Measurements from ENCODE around the gene POC1A.

DNA sequence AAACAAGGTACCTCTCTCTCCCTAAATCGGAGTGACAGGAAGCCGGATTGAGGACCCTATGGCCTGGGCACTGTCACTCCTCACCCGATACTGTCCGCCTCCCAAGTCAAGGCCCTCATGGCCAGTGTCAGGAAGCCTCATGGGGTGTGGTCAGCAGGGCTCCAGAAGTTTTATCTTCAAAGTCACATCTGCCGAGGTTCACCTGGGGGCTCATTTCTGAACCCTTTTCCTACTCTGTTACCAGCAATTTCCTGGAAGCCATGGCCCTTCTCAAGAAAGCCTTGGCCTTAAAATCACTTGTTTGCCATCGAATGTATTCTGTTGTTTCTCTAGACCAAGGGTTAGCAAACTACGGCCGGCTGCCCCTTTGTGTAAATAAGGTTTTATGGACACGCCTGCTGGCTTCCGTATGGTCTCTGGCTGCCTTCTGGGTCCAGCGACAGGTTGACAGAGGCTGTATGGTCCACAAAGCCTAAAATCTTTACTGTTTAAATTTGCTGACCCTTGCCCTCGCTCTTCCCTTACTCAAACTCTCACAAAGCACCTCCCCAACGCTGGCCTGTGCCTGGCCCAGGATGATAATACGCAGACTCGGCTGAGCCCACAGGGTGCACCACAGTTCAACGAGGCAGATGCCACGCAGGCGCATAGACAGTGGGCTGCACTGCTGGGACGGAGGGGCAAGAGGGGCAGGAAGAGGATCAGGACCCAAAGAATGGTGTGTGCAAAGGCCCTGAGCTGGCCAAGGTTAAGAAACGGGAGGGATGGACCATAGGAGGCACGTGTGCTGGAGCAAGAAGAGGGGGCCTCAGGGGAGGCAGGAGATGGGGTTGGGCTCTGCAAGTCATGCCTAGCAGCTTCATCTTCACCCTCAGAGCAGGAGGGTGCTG lies 73.1 kb downstream of the POC1A start:
- TF ChIP-seq EZH2 (IDR thresholded peaks at IDR 0.05; ENCODE audit: borderline replicate concordance, low read depth, low read length, severe bottlenecking) (no peak), POLR2AphosphoS5 (IDR thresholded peaks at IDR 0.05; ENCODE audit: insufficient read depth, low read depth, low read length) (no peak), MAX (IDR thresholded peaks at IDR 0.05; ENCODE audit: insufficient read depth, insufficient read length) (no peak), JUN (IDR thresholded peaks at IDR 0.05; ENCODE audit: borderline replicate concordance, insufficient read depth, insufficient read length, low read depth) (no peak), POLR2A (IDR thresholded peaks at IDR 0.05; ENCODE audit: low read depth, low read length) (no peak), MYC (IDR thresholded peaks at IDR 0.05; ENCODE audit: low read depth, low read length) (no peak), FOS (IDR thresholded peaks at IDR 0.05; ENCODE audit: borderline replicate concordance, insufficient read depth, low read length) (no peak), GATA2 (IDR thresholded peaks at IDR 0.05; ENCODE audit: insufficient read depth, insufficient read length, low read depth, low read length) (no peak)
- TF ChIP-seq, protein P1, sequence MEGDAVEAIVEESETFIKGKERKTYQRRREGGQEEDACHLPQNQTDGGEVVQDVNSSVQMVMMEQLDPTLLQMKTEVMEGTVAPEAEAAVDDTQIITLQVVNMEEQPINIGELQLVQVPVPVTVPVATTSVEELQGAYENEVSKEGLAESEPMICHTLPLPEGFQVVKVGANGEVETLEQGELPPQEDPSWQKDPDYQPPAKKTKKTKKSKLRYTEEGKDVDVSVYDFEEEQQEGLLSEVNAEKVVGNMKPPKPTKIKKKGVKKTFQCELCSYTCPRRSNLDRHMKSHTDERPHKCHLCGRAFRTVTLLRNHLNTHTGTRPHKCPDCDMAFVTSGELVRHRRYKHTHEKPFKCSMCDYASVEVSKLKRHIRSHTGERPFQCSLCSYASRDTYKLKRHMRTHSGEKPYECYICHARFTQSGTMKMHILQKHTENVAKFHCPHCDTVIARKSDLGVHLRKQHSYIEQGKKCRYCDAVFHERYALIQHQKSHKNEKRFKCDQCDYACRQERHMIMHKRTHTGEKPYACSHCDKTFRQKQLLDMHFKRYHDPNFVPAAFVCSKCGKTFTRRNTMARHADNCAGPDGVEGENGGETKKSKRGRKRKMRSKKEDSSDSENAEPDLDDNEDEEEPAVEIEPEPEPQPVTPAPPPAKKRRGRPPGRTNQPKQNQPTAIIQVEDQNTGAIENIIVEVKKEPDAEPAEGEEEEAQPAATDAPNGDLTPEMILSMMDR (IDR thresholded peaks at IDR 0.05; ENCODE audit: extremely low read depth in 1 of 2, insufficient read depth in 1 of 2, low read depth in 1 of 2, low read length in 2 of 2): no peak

All from endothelial cell of umbilical vein (primary cell).